ENCODE measurements around the gene CELA3B.
A peak's percentile ranks its signal among the peaks of the same experiment; 100 is the strongest.
"Not testable (repeated sequence)": the region's sequence is repeated elsewhere in the genome, so short reads cannot be mapped to it uniquely, and the experiment has no call there.

Gene CELA3B

GRCh38 chr1:21956720-21957552 lies 19.9 kb upstream of the CELA3B start:
- Histone ChIP-seq H3K27ac (no peak overlapping the region), H3K4me1 (ENCODE audit: control insufficient read depth in 1 of 2, insufficient read depth in 1 of 2, low read depth in 1 of 2, low read length in 1 of 2) (no peaks in the 10 kb centered on the region), H3K9me3 (no peaks in the 10 kb centered on the region), H3K27me3 (peaks cover 14% of the 10 kb centered on the region), H3K36me3 (no peaks in the 10 kb centered on the region), H3K4me3 (ENCODE audit: low read depth in 1 of 2, low read length in 1 of 2) (no peak overlapping the region)
- TF ChIP-seq CTCF (IDR thresholded peaks at IDR 0.05), result no peak

- Histone ChIP-seq H3K4me3 (ENCODE audit: low read depth in 1 of 2, low read length in 1 of 2) (no peak overlapping the region), H3K27ac (no peak overlapping the region), H3K36me3 (no peaks in the 10 kb centered on the region), H3K9me3 (no peaks in the 10 kb centered on the region), H3K4me1 (ENCODE audit: control insufficient read depth in 1 of 2, insufficient read depth in 1 of 2, low read depth in 1 of 2, low read length in 1 of 2) (no peaks in the 10 kb centered on the region), H3K27me3 (peaks cover 14% of the 10 kb centered on the region)
- no peak for TF ChIP-seq CTCF (IDR thresholded peaks at IDR 0.05)
Measured at GRCh38 chr1:21961337-21961736, 15.5 kb upstream of the CELA3B start.

- Histone ChIP-seq H3K27me3 (peaks cover 12% of the 10 kb centered on the region), H3K9me3 (no peaks in the 10 kb centered on the region), H3K4me3 (ENCODE audit: low read depth in 1 of 2, low read length in 1 of 2) (no peak overlapping the region), H3K36me3 (no peaks in the 10 kb centered on the region), H3K27ac (no peak overlapping the region), H3K4me1 (ENCODE audit: control insufficient read depth in 1 of 2, insufficient read depth in 1 of 2, low read depth in 1 of 2, low read length in 1 of 2) (no peaks in the 10 kb centered on the region)
- no peak for TF ChIP-seq CTCF (IDR thresholded peaks at IDR 0.05)
Measured at GRCh38 chr1:21961799-21962198, 15.0 kb upstream of the CELA3B start.

GRCh38 chr1:21963477-21964217 lies 13.2 kb upstream of the CELA3B start:
- Histone ChIP-seq H3K4me3 (ENCODE audit: low read depth in 1 of 2, low read length in 1 of 2) (no peak overlapping the region), H3K36me3 (no peaks in the 10 kb centered on the region), H3K9me3 (no peaks in the 10 kb centered on the region), H3K4me1 (ENCODE audit: control insufficient read depth in 1 of 2, insufficient read depth in 1 of 2, low read depth in 1 of 2, low read length in 1 of 2) (no peaks in the 10 kb centered on the region), H3K27ac (no peak overlapping the region), H3K27me3 (no peaks in the 10 kb centered on the region)
- peak; percentile 88 for TF ChIP-seq CTCF (IDR thresholded peaks at IDR 0.05)

GRCh38 chr1:21966247-21967000 lies 10.4 kb upstream of the CELA3B start:
- H3K9me3 ChIP-seq, result no peaks in the 10 kb centered on the region
- H3K36me3 ChIP-seq, result no peaks in the 10 kb centered on the region
- H3K27ac ChIP-seq, result no peak overlapping the region
- no peaks in the 10 kb centered on the region for H3K4me1 ChIP-seq (ENCODE audit: control insufficient read depth in 1 of 2, insufficient read depth in 1 of 2, low read depth in 1 of 2, low read length in 1 of 2)
- TF ChIP-seq CTCF (IDR thresholded peaks at IDR 0.05), result no peak
- no peak overlapping the region for H3K4me3 ChIP-seq (ENCODE audit: low read depth in 1 of 2, low read length in 1 of 2)
- H3K27me3 ChIP-seq, result no peaks in the 10 kb centered on the region

- H3K4me3 ChIP-seq (ENCODE audit: low read depth in 1 of 2, low read length in 1 of 2); H3K36me3 ChIP-seq; H3K4me1 ChIP-seq (ENCODE audit: control insufficient read depth in 1 of 2, insufficient read depth in 1 of 2, low read depth in 1 of 2, low read length in 1 of 2); H3K27ac ChIP-seq; H3K9me3 ChIP-seq; H3K27me3 ChIP-seq: not testable (repeated sequence)
Measured at GRCh38 chr1:21967216-21967615, 9.6 kb upstream of the CELA3B start.

- not testable (repeated sequence) for H3K9me3 ChIP-seq; H3K36me3 ChIP-seq; H3K4me3 ChIP-seq (ENCODE audit: low read depth in 1 of 2, low read length in 1 of 2); H3K27ac ChIP-seq; H3K27me3 ChIP-seq; H3K4me1 ChIP-seq (ENCODE audit: control insufficient read depth in 1 of 2, insufficient read depth in 1 of 2, low read depth in 1 of 2, low read length in 1 of 2)
Measured at GRCh38 chr1:21969066-21969465, 7.8 kb upstream of the CELA3B start.

- H3K27me3 ChIP-seq; H3K4me3 ChIP-seq (ENCODE audit: low read depth in 1 of 2, low read length in 1 of 2); H3K27ac ChIP-seq; H3K36me3 ChIP-seq; H3K4me1 ChIP-seq (ENCODE audit: control insufficient read depth in 1 of 2, insufficient read depth in 1 of 2, low read depth in 1 of 2, low read length in 1 of 2); H3K9me3 ChIP-seq: not testable (repeated sequence)
Measured at GRCh38 chr1:21970523-21970922, 6.3 kb upstream of the CELA3B start.
